Measurements from ENCODE around the gene SMG6.

SMG6 gene

DNA sequence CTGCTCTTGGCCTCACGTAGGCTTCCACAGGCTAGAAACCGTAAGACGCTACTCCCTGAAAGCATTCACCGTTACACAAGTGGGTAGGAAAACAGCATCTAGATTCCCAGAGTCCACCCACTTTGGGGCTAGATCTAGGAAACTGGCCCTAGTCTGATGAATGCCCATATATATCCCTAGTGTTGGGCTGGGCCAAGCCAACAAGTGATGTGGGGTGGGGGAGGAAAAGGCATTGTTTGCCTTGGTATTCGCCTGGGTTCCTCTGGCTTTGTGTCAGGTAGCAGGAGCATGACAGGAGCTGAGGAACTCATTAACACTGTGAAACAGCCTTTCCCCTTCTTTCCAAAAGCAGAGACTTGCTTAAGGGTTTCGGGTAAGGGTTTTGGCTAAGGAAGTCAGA, 112.4 kb downstream of the SMG6 start:
- no peak for DNase-seq (ENCODE audit: low spot score)
- in situ Hi-C loops (cut with MboI; ENCODE audit: low pct_unique_long_range_greater_than_20kb, low sequenced_read_pairs, unreplicated experiment): no loop called here
- TF ChIP-seq, protein P1, sequence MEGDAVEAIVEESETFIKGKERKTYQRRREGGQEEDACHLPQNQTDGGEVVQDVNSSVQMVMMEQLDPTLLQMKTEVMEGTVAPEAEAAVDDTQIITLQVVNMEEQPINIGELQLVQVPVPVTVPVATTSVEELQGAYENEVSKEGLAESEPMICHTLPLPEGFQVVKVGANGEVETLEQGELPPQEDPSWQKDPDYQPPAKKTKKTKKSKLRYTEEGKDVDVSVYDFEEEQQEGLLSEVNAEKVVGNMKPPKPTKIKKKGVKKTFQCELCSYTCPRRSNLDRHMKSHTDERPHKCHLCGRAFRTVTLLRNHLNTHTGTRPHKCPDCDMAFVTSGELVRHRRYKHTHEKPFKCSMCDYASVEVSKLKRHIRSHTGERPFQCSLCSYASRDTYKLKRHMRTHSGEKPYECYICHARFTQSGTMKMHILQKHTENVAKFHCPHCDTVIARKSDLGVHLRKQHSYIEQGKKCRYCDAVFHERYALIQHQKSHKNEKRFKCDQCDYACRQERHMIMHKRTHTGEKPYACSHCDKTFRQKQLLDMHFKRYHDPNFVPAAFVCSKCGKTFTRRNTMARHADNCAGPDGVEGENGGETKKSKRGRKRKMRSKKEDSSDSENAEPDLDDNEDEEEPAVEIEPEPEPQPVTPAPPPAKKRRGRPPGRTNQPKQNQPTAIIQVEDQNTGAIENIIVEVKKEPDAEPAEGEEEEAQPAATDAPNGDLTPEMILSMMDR (IDR thresholded peaks at IDR 0.05; ENCODE audit: extremely low read depth, insufficient read depth, missing control alignments): no peak

DNA sequence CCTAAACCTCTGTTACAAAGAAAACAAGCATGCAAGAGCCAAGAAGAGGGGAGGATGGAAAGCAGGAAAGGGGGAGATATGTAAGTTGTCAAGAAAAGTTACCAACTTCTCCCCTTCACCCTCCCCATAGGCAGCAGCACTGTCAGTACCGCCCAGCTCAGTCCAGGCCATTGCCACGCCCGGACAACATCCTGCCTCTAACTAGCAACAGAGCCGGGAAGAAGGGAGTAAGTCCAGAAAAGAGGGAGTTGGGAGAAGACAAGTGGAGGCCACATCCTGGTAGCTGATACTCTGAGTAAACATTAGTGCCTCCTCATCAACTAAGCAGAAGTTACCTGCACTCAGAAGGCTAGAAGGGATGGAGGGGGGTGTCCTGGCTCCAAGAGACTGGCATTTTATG, 113.6 kb downstream of the SMG6 start:
- TF ChIP-seq, protein P1 (IDR thresholded peaks at IDR 0.05; ENCODE audit: extremely low read depth, insufficient read depth, missing control alignments): no peak
- DNase-seq (ENCODE audit: low spot score): no peak
- in situ Hi-C loops (cut with MboI; ENCODE audit: low pct_unique_long_range_greater_than_20kb, low sequenced_read_pairs, unreplicated experiment): no loop called here

DNA sequence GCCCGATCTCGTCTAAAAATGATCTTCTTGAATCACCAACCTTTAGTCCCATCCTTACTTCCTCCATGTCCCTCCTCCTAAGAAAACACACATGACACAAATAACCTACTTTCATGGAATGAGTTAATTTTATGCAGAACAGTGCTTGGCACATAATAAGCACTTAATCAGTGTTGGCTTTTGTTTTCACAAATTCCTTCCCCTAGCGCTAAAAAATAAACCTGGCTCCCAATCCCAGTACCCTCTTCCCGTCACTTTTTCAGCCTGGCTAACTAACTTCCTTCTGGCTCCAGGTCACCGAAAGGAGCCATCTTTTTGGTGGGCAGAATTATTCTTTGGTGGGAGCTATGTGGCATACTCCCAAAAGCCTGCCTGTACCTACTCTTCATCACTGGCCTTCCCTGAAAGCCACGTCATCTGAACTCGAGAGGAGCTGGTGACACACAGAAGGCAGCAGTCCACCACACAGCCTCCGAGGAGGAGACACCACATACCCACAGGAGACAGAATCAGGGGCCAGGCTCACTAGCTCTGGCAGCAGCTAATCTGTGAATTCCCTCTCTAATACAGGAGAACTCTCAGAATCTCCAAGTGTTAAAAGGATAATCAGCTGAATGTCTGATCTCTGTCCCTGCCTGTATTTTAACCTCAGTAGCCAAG, 114.5 kb downstream of the SMG6 start:
- DNase-seq (ENCODE audit: low spot score): no peak
- TF ChIP-seq, protein P1 (IDR thresholded peaks at IDR 0.05; ENCODE audit: extremely low read depth, insufficient read depth, missing control alignments): no peak
- in situ Hi-C loops (cut with MboI; ENCODE audit: low pct_unique_long_range_greater_than_20kb, low sequenced_read_pairs, unreplicated experiment): no loop called here

DNA sequence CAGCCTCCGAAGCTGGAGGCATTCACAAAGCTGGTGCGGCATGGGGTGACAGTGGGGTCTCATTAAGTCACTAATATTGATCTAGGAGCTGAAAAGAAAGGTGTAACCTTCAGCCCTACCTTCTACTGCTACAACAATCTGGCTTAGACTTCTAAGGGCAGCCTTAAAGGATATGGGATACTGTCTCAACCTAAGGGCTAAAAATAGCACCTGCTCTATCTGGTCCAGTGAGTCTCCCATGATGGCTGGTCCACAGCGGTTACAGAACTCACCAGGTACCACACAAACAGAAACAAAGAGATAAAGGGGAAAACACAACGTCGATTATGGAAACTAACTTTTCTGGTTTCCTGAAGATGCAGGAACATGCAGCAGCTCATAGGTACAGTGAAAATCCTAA, 115.8 kb downstream of the SMG6 start:
- in situ Hi-C loops (cut with MboI; ENCODE audit: low pct_unique_long_range_greater_than_20kb, low sequenced_read_pairs, unreplicated experiment): no loop called here

DNA sequence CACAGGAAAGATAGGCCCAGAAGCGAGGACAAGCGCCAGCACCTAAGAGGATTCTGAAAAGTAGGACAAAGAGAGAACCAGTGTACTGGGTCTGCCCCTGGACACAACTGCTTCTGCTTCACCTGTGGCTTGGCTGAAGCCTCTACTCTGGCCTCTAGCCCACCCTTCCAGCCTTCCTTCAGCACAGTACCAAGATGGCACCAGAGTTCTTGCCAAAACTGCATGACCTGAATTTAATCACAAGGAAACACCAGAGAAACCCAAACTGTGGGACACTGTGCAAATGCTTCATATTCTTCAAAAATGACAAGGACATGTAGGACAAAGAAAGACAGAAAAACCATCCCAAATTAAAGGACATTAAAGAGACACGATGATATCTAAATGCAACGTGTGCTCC, 116.6 kb downstream of the SMG6 start:
- TF ChIP-seq, protein P1 (IDR thresholded peaks at IDR 0.05; ENCODE audit: extremely low read depth, insufficient read depth, missing control alignments): no peak
- DNase-seq (ENCODE audit: low spot score): no peak
- in situ Hi-C loops (cut with MboI; ENCODE audit: low pct_unique_long_range_greater_than_20kb, low sequenced_read_pairs, unreplicated experiment): no loop called here

More for the DNA sequence above, 115.8 kb downstream of the SMG6 start:
- no peak for DNase-seq (ENCODE audit: low spot score)
- TF ChIP-seq, protein P1 (IDR thresholded peaks at IDR 0.05; ENCODE audit: extremely low read depth, insufficient read depth, missing control alignments): no peak

DNA sequence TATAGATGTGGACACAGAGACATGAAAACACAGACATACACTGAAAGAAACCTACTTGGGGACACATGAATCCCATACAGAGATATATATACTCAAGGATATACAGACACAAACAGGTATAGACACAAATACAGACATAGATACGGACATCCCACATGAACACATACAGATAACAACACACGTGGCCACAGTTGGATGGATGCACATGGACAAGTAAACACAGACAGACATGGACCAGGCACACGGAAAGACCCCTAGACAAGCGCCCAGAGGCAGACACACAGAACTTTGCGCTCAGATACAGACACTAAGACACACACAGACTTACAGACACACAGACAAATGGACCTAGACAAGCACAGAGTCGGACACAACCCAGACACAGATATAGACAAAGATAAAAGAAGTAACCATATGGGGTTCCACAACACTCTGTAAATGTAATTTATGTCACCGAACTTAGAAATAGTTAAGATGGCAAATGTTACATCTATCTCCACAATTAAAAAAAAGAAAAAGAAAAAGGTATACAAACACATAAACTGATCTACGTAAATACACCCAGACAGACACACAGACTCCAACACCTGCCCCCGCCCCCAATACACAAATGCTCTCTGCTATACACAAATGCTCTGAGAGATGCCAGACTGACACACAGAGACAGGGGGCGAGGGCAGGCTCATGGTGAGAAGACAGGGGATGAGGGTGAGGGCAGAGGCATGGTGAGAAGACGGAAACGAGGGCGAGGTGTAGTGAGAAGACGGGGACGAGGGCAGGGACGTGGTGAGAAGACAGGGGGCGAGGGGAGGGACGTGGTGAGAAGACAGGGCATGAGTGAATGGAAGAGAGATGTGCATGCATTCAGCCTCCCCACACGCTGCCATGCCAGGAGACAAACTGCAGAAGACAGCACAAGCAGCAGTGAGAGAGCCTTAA, 118.3 kb downstream of the SMG6 start:
- no peak for DNase-seq (ENCODE audit: low spot score)
- in situ Hi-C loops (cut with MboI; ENCODE audit: low pct_unique_long_range_greater_than_20kb, low sequenced_read_pairs, unreplicated experiment): no loop called here
- TF ChIP-seq, protein P1 (IDR thresholded peaks at IDR 0.05; ENCODE audit: extremely low read depth, insufficient read depth, missing control alignments): no peak

Data from GM13977 (cell line).